HEK293T (cell line): Measurements from ENCODE around the gene MKX.

Experiments used
- CTCF ChIA-PET: fragments of 350-600 bp; formaldehyde crosslinking; extraction: SDS; loops from one replicate; lab custom pipeline; 2021; ENCODE audit warnings: antibody characterized with exemption, inconsistent platforms; lab: Yijun Ruan, JAX
- POLR2A ChIA-PET: fragments of 350-600 bp; formaldehyde crosslinking; extraction: SDS; loops from one replicate; lab custom pipeline; 2020; ENCODE audit warnings: antibody characterized with exemption, inconsistent platforms; lab: Yijun Ruan, JAX
- DNase-seq: peaks from one replicate; pipeline ENCODE4 v3.0.0; 2012; ENCODE audit warnings: mixed read lengths; ENCODE audit errors: extremely low spot score
- ARNT ChIP-seq: fragments of 450-650 bp; IDR thresholded peaks from 2 replicates; pipeline ENCODE4 v1.6.1; 2017; ENCODE audit warnings: mild to moderate bottlenecking
- BHLHE40 ChIP-seq: fragments of 450-650 bp; IDR thresholded peaks from 2 replicates; pipeline ENCODE4 v1.6.1; 2016; ENCODE audit warnings: mild to moderate bottlenecking, moderate library complexity, borderline replicate concordance
- CTBP1 ChIP-seq: fragments of 450-650 bp; IDR thresholded peaks from 2 replicates; pipeline ENCODE4 v1.6.1; 2016; ENCODE audit warnings: borderline replicate concordance
- ELF4 ChIP-seq: fragments of 450-650 bp; IDR thresholded peaks from 2 replicates; pipeline ENCODE4 v1.6.1; 2017; ENCODE audit warnings: antibody characterized with exemption
- FOXA1 ChIP-seq: fragments of 450-650 bp; IDR thresholded peaks from 2 replicates; pipeline ENCODE4 v1.6.1; 2016; ENCODE audit warnings: mild to moderate bottlenecking
- FOXK2 ChIP-seq: fragments of 450-650 bp; IDR thresholded peaks from 2 replicates; pipeline ENCODE4 v1.6.1; 2016; ENCODE audit warnings: mild to moderate bottlenecking
- FOXM1 ChIP-seq: fragments of 450-650 bp; IDR thresholded peaks from 2 replicates; pipeline ENCODE4 v1.6.1; 2017; ENCODE audit warnings: mild to moderate bottlenecking, borderline replicate concordance
- HDGF ChIP-seq: fragments of 450-650 bp; IDR thresholded peaks from 2 replicates; pipeline ENCODE4 v1.6.1; 2017; ENCODE audit warnings: antibody characterized with exemption, borderline replicate concordance
- L3MBTL2 ChIP-seq: fragments of 450-650 bp; conservative IDR thresholded peaks from 2 replicates; pipeline ENCODE4 v1.6.1; 2016; ENCODE audit warnings: mild to moderate bottlenecking
- LEF1 ChIP-seq: fragments of 450-650 bp; IDR thresholded peaks from 2 replicates; pipeline ENCODE4 v1.6.1; 2017; ENCODE audit warnings: mild to moderate bottlenecking, borderline replicate concordance
- NFRKB ChIP-seq: fragments of 450-650 bp; IDR thresholded peaks from 2 replicates; pipeline ENCODE4 v1.6.1; 2016; ENCODE audit warnings: mild to moderate bottlenecking, moderate library complexity
- SP1 ChIP-seq: fragments of 450-650 bp; IDR thresholded peaks from 2 replicates; pipeline ENCODE4 v1.6.1; 2017
- SUZ12 ChIP-seq: fragments of 450-650 bp; IDR thresholded peaks from 2 replicates; pipeline ENCODE4 v1.6.1; 2016; ENCODE audit warnings: mild to moderate bottlenecking
- TARDBP ChIP-seq: fragments of 450-650 bp; IDR thresholded peaks from 2 replicates; pipeline ENCODE4 v1.6.1; 2016
- ZNF384 ChIP-seq: fragments of 450-650 bp; IDR thresholded peaks from 2 replicates; pipeline ENCODE4 v1.6.1; 2016
- TF ChIP-seq, protein P1 (sequence below): fragments of 450-650 bp; IDR thresholded peaks from 2 replicates; pipeline ENCODE4 v1.6.1; 2016

The MKX gene

GRCh38 chr10:27644307-27644939 is 101.2 kb downstream of the MKX start:
- no peak for DNase-seq
- TF ChIP-seq HDGF (no peak), SUZ12 (no peak), ELF4 (no peak), CTBP1 (no peak), BHLHE40 (no peak), L3MBTL2 (no peak), ARNT (no peak), FOXK2 (no peak), SP1 (no peak), FOXA1 (no peak), LEF1 (no peak), ZNF384 (no peak), NFRKB (no peak), FOXM1 (no peak), TARDBP (no peak)
- TF ChIP-seq, protein P1, sequence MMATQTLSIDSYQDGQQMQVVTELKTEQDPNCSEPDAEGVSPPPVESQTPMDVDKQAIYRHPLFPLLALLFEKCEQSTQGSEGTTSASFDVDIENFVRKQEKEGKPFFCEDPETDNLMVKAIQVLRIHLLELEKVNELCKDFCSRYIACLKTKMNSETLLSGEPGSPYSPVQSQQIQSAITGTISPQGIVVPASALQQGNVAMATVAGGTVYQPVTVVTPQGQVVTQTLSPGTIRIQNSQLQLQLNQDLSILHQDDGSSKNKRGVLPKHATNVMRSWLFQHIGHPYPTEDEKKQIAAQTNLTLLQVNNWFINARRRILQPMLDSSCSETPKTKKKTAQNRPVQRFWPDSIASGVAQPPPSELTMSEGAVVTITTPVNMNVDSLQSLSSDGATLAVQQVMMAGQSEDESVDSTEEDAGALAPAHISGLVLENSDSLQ, result no peak
- POLR2A ChIA-PET, result no interaction called here
- CTCF ChIA-PET, result no interaction called here

DNA sequence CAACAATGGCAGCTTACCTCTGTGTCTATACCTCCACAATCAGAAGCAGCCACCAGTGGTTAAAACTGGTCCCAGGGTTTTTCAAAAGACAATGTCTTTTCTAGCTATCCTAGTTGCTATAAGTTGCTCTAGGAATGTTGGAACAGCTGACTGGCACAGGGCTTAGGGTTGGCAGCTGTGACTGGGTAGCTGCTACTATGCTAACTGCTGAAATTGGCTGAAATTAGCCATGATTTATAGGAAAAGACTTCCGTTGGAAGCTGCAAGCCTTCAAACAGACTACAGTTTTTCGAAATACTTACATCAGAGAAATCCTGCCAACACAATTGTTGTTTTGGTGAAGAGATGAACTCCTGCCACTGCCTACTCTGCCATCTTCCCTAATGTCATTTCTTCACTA is 102.3 kb downstream of the MKX start:
- CTCF ChIA-PET, result no interaction called here
- no peak for DNase-seq
- TF ChIP-seq LEF1, result no peak
- TF ChIP-seq SUZ12, result no peak
- no peak for TF ChIP-seq TARDBP
- TF ChIP-seq FOXA1, result no peak
- no peak for TF ChIP-seq NFRKB
- no peak for TF ChIP-seq BHLHE40
- TF ChIP-seq FOXM1, result no peak
- no peak for TF ChIP-seq ZNF384
- no peak for TF ChIP-seq CTBP1
- POLR2A ChIA-PET, result no interaction called here

- TF ChIP-seq SUZ12, result no peak
- TF ChIP-seq BHLHE40, result no peak
- TF ChIP-seq ELF4, result no peak
- TF ChIP-seq FOXM1, result no peak
- TF ChIP-seq LEF1, result no peak
- TF ChIP-seq L3MBTL2, result no peak
- TF ChIP-seq FOXA1, result no peak
- no peak for TF ChIP-seq HDGF
- no peak for TF ChIP-seq NFRKB
- TF ChIP-seq FOXK2, result no peak
- TF ChIP-seq CTBP1, result no peak
- TF ChIP-seq ARNT, result no peak
- TF ChIP-seq, protein P1, result no peak
- DNase-seq, result no peak
- POLR2A ChIA-PET, result no interaction called here
- CTCF ChIA-PET, result no interaction called here
Measured at GRCh38 chr10:27642023-27642589, 103.5 kb downstream of the MKX start.

DNA sequence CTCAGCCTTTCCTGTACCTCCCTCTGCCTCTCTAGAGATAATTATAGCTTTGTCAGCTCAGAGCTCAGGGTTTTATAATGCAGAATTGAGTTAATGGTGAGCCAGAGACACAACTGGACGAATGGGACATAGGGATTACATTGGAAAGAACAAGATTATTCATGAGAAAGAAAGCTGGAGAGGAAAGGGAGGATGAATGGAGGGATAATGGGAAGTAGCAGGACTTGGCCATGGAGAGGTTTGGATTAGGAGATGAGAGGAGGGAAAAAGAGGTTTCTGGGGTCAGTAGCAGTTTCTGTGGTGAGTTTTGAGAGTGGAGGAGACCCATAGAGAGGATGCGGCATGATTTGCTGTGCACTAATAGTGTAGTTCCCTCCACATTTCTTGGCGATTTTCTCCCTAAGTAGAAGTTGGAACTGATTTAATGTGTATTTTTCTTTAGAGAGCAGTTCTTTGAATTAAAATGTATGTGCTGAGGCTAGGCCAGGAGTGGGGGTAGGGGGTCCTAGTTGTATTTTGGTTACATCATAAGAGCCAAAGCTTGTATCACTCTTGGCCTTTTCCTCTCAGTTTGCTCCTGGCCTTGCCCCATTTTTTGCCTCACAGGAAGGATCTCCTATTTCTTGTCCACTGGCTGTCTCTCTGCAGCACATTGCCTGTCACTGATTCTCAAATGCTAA is 107.4 kb downstream of the MKX start:
- TF ChIP-seq BHLHE40 (no peak), CTBP1 (no peak), L3MBTL2 (no peak), TARDBP (no peak), ZNF384 (no peak), ARNT (no peak)
- TF ChIP-seq, protein P1, result no peak
- no peak for DNase-seq
- CTCF ChIA-PET, result no interaction called here
- POLR2A ChIA-PET, result no interaction called here

- ChIA-PET CTCF (no interaction called here), POLR2A (no interaction called here)
- TF ChIP-seq CTBP1, result no peak
- TF ChIP-seq, protein P1, result no peak
- no peak for TF ChIP-seq ZNF384
- TF ChIP-seq FOXM1, result no peak
- TF ChIP-seq FOXA1, result no peak
- no peak for TF ChIP-seq ARNT
- TF ChIP-seq LEF1, result no peak
- no peak for TF ChIP-seq L3MBTL2
- TF ChIP-seq SP1, result no peak
- TF ChIP-seq ELF4, result no peak
- no peak for TF ChIP-seq FOXK2
- TF ChIP-seq BHLHE40, result no peak
- TF ChIP-seq HDGF, result no peak
- no peak for TF ChIP-seq SUZ12
- TF ChIP-seq TARDBP, result no peak
- TF ChIP-seq NFRKB, result no peak
- DNase-seq, result no peak
Measured at GRCh38 chr10:27637601-27638000, 108.0 kb downstream of the MKX start.
